T47D (cell line): Measurements from ENCODE around the gene BOD1.
A peak's percentile ranks its signal among the peaks of the same experiment; 100 is the strongest.

Source experiments
- DNase-seq, 2 experiments: peaks; one replicate each; pipeline versions ENCODE4 v3.0.0 to v3.0.0-alpha.2; 2011 to 2012; ENCODE audit warnings: low read depth in 1 of 2, low spot score in 1 of 2
- JUND ChIP-seq: IDR thresholded peaks from 2 replicates; pipeline ENCODE4 v1.6.1; 2012; ENCODE audit warnings: low read depth
- in situ Hi-C: cut with HindIII; loops from 2 replicates; pipeline ENCODE4 v1.10.0; 2016; ENCODE audit warnings: low sequenced_read_pairs, low pct_unique_long_range_greater_than_20kb

BOD1 gene

DNA sequence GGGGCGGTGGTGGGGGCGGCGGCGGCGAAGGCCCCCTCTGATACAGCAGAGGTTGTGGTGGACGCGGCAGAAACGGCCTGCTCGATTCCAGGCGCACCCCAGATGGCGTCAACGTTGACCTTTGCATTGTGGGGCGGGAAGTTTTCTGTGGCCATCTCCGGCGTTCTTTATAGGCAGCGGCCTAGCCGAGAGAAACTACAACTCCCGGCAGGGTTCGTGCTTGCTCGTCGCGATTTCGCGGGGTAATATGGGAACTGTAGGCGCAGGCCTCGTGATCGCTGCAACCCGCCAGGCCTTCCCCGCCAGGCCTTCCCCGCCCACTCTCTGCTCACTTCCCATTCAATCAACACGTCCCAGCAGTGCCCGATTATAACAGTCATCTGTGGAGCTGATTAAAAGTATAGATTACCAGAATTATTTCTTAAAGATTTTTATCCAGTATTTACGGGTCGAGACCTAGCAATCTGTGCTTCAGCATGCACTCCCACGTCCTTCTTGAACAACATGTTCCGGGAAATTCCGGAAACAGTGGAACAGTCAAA is at the start of gene BOD1:
Gene BOD1, minus strand, starts transcription at position 74 of the 542 bp plus-strand sequence. CDS start 214 bp downstream, outside the sequence.
- in situ Hi-C loops: no loop called here
- DNase-seq: peak; percentile 82 to 99
- TF ChIP-seq JUND: no peak

DNA sequence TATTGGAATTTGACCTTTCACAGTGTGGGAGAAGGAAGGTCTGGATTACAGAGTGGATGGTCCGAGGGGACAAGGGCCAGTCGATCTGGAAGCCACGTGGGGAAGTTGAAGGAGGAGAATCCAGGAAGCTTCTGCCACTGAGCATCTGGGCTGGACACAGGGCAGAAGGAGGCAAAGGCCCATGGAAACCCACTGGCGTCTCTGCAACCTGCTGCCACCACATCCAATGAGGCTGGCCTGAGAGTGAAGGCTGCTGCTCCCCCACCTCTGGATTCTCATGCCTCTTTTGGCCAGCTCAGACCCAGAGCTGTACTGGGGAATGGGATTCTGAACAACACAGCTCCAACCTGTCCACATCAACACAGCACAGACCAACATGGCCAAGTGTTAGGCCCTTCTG is 48.9 kb upstream of the BOD1 start:
- TF ChIP-seq JUND: no peak
- DNase-seq: no peak
- in situ Hi-C loops: no loop called here

- no peak for DNase-seq
- no peak for TF ChIP-seq JUND
- in situ Hi-C loops: no loop called here
These were observed 47.7 kb upstream of the BOD1 start for GRCh38 chr5:173664154-173664526.

DNA sequence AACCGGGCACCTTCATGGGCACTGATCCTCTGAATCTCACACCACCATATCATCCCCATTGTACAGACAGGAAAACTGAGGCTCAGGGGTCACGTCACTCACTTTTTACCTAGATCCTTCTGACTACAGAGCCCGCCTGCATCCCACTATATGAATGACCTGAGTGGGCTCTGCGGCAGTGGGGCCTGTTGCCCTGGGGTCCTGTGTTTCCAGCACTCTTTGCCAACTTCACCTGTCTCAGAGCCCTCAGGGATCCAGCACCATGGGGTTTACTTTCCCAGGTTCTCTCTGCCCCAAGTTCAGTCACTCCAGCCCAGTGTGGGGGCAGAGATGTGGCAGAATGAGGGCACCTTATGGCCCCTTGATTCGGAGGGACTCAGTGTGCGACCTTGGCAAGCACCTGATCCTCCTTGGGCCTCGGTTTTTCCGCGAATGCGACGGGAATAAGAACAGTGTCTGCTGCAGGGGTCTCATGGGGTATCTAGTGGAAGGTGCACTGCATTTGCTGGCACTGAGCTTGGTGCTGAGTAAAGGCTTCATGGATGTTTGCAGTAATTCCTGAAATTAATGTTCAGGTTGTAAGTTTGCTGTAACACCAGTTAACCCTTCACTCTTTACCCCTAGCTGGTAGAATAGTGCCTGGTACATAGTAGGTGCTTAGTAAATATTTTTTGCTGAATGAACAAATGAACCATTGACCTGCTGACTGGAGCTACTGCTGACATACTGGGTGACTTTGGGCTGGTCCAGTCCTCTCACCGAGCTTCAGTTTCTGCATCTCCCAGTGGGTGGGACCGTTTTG is 47.1 kb upstream of the BOD1 start:
- no peak for DNase-seq
- TF ChIP-seq JUND: no peak
- in situ Hi-C loops: no loop called here

- TF ChIP-seq JUND: no peak; the same call in 1 of the 2 replicates
- in situ Hi-C loops: no loop called here
- peak; percentile 25 to 84 for DNase-seq
These were observed 46.3 kb upstream of the BOD1 start for GRCh38 chr5:173662581-173663351.

DNA sequence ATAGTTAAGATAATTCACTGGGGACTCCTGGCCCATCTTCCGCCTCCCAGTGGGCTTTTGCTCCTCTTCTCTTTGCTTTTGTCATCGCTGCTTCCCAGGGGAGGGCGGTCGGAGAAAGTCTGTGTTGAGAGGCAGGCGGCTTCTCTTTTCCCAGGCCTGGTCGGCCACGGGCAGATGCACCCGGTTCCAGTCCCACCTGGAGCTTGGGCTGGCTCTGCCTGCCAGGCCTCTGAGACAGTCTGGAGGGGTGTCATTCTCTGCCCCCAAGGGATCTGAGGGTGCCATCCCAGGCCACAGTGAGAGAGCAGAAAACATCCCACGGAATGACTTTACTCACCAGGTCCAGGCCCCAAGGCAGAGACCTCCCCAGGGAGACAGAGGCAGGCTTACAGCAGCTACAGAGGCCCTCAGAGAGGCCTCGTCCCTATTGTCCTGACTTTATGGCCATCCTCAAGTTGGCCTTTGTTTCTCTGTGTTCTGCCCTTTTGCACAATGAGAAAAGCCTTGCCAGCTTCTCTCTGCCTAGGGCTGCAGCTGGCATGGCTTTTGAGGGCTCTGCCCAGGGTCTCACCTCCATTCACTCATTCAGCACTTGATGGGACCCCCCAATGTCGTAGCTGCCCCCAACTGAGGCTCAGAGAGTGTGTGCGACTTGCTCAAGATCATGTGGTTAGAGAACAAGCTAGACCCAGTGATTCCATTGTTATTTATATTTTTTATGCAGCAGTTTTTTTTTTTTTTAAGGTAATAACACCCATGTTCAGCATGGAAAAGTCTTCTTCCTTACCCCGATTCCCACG is 44.2 kb upstream of the BOD1 start:
- no peak for TF ChIP-seq JUND
- no peak for DNase-seq
- in situ Hi-C loops: no loop called here

- no peak for DNase-seq
- no peak for TF ChIP-seq JUND
- in situ Hi-C loops: no loop called here
These were observed 43.0 kb upstream of the BOD1 start for GRCh38 chr5:173659423-173659822.

DNA sequence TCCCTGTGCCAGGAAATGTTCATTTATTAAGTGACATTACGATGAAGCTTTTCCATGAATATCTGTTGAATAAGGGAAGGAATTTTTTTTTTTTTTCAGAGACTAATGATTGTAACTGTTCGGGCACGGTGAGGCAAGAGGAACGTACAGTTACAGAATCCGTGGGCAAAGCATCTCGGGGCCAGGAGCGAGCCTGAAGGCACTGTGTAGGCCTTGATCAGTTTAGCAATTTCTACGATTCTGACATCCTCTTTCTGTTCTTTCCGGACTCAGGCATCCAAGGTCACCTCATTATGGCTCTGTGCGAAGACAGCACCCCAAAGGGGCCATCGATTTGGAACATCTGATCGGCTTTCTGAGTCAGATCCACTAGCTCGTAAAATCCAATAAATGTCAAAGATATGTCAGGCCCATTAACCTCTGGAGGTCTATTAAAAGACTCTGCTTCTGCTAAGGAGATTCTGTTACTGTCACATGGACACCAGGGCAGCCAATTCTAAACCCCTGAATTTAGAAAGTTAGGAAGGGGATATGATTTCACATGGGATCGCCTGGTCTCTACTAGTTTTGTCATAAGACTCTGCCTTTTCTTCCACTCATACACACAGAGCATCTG is 41.4 kb upstream of the BOD1 start:
- TF ChIP-seq JUND: no peak
- in situ Hi-C loops: no loop called here
- DNase-seq: no peak

DNA sequence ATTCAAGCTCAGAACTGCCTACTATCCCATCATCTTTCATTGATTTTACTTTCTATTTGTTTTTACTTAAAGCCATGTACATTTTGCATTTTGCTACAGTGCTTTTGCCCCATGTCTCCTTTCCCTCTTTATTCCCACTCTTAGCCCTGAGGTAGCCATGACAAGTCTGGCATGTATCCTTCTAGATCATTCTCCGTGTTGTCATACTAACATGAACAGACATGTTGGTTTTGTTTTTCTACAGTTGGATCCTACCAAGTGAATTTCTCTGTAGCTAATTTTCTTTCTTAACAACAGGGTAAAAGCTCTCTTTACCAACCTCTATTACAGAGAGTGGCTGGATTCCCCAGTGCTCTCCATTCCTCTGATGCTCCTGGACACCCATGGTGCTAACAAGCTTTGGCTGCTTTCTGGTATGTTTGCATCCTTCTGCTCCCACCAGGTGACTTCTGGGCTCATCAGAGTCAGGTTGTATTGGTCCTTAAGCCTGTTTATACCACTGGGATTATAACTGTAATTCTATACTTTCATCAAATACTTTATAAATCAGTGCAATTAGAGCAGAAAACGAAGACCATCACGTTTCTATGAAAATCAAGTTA is 38.8 kb upstream of the BOD1 start:
- no peak for DNase-seq
- no peak for TF ChIP-seq JUND
- in situ Hi-C loops: no loop called here

DNA sequence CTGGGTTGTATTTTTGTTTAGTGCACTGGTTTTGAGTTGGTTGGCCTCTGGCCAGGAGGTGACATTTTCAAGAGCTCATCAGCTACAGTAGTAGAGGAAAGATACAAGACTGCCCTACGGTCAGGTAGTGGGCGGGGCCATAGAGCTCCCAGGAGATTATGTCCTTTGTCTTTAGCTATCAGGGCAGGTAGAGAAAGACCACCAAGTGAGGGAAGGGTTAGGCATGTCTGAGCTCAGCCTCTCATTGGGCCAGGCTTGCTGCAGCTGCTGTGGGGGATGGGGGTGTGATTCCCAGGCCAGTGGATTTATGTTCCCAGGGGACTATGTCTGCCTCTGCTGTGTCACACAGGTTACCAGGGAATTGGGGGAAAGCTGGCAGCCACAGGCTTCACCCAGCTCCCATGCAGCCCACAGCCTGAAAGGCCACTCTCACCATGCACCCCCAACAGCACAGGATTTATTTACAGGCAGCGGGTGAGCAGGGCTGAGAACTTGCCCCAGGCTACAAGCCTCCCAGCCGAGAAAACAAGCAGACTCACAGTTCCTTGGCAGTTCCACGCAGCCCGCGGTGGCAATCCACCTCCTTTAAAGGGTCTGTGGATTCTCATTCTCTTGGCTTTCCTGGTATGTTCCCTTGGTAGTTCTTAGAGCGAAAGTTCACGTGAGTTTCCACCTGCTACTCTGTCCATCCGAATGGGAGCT is 37.5 kb upstream of the BOD1 start:
- TF ChIP-seq JUND: no peak
- DNase-seq: no peak
- in situ Hi-C loops: no loop called here

GRCh38 chr5:173648308-173648866 is 31.9 kb upstream of the BOD1 start:
- TF ChIP-seq JUND: no peak
- in situ Hi-C loops: no loop called here
- no peak for DNase-seq
